GM11168 (cell line): Measurements from ENCODE around the gene LMBR1L.
"Not testable (repeated sequence)": the region's sequence is repeated elsewhere in the genome, so short reads cannot be mapped to it uniquely, and the experiment has no call there.

ENCODE experiments used
- in situ Hi-C: fragments of 300-500 bp; cut with MboI; formaldehyde crosslinking; loops from one replicate; pipeline ENCODE4 v1.12.0; 2022; ENCODE audit warnings: low sequenced_read_pairs; ENCODE audit not compliant: unreplicated experiment

Gene LMBR1L

DNA sequence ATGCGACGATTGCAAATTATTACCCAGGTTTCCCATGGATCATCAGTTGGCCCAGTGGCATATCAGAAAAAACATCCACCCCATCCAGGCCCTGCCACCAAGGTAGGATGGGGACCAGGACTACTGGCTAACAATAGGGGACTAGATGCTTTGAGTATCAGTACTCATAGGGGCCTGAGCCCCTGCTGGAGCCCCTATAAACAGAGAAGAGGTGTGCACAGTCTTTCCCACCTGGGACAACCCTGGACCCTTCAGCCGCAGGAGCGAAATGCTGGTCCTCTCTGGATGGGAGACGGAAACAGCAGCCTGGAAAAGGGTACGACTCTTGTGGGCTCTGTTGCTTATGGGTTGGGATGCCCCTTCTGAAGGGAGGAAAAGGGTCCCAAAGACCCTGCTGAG is 21.7 kb downstream of the LMBR1L start:
- in situ Hi-C loops, result no loop called here

DNA sequence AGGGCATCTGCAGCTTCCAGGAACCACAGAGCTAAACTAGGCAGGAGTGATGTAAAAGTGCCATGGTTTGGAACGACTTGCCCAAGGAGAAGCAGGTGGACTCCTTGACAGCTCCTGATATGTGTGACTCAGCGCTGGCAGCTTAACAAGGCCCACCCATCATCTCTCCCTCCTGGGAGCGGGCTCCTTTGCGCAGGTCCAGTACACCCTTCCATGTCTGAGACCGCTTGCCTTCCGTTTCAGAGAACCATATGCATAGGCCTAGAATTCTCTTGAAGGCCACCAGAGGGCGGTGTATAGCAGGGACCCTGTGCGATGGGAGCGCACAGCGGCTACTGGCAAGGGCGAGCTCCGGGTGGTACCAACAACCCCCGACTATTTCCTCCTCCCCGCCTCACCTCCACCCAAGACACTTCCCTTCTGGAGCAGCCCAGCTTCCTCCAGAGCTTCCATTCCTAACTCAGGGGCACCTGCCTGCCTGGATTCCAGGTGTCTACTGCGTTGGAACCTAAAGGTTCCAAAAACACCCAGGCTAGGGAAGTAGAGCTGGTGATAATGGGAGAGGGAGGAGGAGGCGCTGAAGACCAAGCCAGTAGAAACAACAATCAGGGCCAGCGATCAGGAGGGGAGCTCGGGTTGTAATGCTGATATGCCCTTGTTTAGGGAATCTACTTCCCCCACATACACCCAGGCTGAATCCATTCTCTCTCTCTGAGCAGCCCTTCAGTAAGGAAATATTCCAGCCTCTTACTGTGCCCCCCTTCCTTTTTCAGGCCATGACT is 22.3 kb downstream of the LMBR1L start:
- in situ Hi-C loops, result no loop called here

GRCh38 chr12:49086116-49086515 is 24.5 kb downstream of the LMBR1L start:
- in situ Hi-C loops, result no loop called here

- in situ Hi-C loops, result no loop called here
Observed at GRCh38 chr12:49084438-49084837, 26.2 kb downstream of the LMBR1L start.

DNA sequence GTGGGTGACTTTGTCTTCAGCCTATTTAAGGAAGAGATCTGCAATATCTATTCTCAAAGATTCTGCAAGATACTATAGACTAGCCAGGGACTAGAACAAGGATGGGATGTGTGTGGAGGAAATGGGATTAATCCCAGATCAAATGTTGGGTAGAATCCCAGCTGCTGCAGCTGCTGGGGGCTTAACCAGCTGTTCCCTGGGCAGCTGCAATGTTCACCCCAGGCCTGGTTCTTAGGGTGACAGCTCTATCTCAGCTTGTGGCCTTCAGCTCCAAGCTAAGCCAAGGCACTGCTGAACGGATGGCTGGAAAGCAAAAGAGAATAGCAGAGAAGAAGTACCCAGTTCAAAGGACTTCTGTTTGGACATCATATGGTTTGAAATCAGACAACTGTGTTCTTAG is 30.9 kb downstream of the LMBR1L start:
- in situ Hi-C loops, result no loop called here

DNA sequence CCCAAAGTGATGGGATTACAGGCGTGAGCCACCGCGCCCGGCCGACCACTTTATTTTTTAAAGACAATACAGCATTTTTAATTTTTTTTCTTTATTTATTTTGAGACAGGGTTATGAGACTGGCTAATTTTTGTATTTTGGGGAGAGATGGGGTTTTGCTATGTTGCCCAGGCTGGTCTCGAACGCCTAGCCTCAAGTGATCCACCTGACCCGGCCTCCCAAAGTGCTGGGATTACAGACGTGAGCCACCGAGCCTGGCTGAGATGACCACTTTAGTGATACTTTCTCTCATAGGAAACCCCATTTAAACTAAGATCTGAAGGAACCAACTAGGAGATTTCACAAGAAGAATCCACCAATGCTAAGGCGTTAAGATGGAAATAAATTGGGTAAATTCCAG is 39.7 kb downstream of the LMBR1L start:
- in situ Hi-C loops, result no loop called here

- in situ Hi-C loops, result no loop called here
Observed at GRCh38 chr12:49069507-49070346, 40.9 kb downstream of the LMBR1L start, which contains the start of gene RHEBL1. Gene RHEBL1, minus strand, starts transcription at chr12:49069979. Its CDS starts 194 bp downstream, at chr12:49069785.

GRCh38 chr12:49068879-49069506 is 41.7 kb downstream of the LMBR1L start:
- in situ Hi-C loops, result no loop called here

DNA sequence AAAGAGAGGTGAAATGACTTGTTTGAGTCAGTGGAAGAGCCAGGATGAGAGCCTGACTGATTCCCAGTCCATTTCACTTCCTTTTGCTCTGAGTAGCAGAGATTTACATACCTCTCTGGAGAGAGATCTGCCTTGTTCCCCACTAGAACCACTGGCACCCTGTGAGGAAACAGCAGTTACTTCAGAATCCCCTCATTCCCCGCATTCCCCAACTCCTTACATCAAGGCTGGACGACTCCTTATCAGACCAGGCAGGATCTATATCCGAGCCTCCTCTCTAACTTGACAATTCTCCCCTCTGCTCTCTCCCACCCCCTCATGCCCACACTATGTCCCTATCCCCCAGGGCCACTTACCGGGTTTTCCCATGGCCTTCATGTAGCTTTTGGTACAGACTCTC is 44.5 kb downstream of the LMBR1L start:
- in situ Hi-C loops, result no loop called here

- in situ Hi-C loops, result no loop called here
Observed at GRCh38 chr12:49064767-49065152, 45.9 kb downstream of the LMBR1L start.

GRCh38 chr12:49061916-49062315 is 48.7 kb downstream of the LMBR1L start:
- in situ Hi-C loops, result not testable (repeated sequence)

- in situ Hi-C loops, result no loop called here
Observed at GRCh38 chr12:49061157-49061650, 49.4 kb downstream of the LMBR1L start.

DNA sequence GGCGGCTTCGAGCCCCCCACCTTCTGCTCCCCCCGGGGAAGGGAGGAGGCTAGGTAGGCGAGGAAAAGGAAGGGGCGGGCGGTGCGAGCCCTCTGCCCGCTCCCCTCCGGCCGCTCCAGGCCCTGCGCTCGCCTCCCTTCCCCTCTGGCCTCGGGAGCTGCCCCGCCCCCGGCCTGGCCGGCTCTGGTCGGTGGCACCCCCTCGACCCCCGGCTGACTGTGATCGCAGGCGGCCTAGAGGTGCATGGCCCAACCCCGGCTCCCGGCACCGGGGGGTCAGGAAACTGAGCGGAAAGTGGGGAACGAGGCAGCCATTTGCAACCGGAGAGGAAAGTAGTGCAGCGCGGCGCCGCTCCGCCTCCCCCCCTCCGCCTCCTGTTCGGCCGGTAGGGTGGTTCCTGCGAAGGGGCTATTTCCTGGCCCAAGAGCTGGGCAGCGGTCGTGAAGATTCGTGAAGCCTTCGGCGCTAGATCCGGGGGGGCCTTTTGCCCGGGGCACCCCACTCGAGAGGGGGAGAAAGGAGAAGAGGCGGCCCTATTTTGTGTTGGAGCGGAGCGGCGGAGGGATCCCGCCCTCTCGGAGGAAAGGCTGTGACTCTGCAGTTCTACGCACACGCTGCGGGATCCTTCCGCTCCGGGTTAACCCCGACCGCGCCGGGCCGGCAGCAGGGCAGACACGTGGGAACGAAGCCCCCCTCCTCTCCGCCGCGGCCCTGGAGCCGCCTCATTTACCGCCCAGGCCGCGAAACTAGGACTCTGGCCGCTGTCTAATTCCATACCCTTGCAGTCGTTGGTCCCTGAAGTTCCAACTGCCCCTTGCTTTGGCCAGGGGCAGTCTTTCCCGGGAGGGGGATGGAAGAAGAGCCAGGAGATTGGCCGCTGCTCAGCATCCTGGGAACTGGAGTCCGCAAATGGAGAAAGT is 50.1 kb downstream of the LMBR1L start, which contains the start of gene KMT2D:
Gene KMT2D, minus strand, starts transcription at position 558 of the 920 bp plus-strand sequence. CDS start 5,470 bp downstream, outside the sequence.
- in situ Hi-C loops, result no loop called here

DNA sequence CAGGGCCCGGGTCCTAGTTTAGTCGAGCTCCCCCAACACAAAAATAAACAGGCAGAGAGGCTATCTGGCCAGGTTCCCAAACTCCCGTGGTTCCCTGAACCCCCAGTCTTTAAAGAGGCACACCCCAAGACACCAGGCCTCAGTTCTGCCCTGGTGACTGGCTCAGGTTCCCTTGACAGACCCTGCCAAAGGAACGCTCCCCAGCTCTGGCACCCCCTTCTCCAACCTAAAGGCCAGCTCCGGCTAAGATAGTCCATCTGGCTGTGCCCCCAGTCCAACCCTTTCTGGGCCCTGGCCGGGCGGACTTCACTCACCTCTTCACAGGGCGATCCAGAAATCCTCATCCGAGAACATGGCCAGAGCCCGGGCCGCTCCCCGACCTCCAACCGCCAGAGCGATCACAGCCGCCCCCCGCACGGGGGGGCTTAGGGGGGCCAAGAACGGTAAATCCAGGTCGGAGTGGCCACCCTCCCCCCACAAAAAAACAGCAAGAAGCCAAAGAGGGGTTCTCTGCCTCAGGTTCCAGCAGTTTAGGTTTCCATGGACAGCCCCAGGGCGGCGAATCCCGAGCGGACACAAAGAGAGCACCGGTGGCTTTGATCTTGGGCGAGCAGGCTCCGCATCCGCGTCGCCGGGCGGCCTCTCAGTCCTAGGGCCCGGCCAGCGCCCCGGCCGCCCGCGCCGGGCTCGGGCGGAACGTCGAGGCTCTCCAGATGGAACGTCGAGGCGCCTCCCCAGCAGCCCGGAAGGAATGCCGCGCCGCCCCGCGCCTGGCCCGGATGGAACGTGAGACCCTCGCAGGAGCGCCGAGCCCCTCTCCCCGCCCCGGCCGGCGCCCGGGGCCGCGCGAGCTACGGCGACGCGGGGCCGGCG is 51.1 kb downstream of the LMBR1L start:
- in situ Hi-C loops, result no loop called here

GRCh38 chr12:49059045-49059298 is 51.7 kb downstream of the LMBR1L start:
- in situ Hi-C loops, result no loop called here

DNA sequence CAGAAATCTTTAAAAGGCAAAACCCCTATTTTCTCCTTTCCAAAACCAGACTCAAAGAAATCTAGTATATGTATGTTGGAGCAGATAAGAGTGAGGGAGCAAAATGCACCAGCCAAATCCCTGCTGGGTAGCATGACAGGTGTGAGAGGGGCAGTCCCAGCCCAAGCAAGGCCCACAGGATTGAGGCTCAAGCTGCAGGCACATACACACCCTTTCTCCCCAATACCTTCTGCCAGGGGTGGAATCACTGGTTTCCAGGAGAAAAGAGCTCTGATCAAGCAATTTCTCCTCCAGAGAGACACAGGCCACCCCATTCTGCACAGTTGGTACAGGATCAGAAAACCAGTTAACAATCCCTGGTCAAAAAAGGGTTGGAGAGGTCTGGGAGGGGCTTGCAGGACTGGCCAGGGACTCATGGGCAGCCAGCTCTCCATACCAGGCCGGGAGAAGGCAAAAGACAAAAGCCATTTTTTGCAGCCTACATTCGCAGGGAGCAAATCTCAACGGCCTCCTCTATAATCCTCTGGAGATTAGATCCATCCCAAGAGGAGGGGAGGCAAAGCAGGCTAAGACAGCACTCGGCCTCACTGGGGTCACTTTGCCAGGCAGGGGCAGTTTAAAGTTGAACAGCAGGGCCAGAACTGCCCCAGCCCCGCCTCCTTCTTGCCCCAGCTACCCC is 52.1 kb downstream of the LMBR1L start:
- in situ Hi-C loops, result no loop called here

GRCh38 chr12:49057888-49058287 is 52.8 kb downstream of the LMBR1L start:
- in situ Hi-C loops, result no loop called here

- in situ Hi-C loops, result no loop called here
Observed at GRCh38 chr12:49055978-49056754, 54.5 kb downstream of the LMBR1L start.
